ENCODE results near the gene PCK2. TPM values are rescaled to one million over a fixed set of nuclear protein-coding genes. Genes with fewer than 3 reads are reported as not detected.

Gene PCK2
- total and polyA plus RNA-seq, 2 of the 13 experiments (the other 11 are each of a cell fraction or from before 2014, with no cell fraction given) = 129 to 272 TPM

DNA sequence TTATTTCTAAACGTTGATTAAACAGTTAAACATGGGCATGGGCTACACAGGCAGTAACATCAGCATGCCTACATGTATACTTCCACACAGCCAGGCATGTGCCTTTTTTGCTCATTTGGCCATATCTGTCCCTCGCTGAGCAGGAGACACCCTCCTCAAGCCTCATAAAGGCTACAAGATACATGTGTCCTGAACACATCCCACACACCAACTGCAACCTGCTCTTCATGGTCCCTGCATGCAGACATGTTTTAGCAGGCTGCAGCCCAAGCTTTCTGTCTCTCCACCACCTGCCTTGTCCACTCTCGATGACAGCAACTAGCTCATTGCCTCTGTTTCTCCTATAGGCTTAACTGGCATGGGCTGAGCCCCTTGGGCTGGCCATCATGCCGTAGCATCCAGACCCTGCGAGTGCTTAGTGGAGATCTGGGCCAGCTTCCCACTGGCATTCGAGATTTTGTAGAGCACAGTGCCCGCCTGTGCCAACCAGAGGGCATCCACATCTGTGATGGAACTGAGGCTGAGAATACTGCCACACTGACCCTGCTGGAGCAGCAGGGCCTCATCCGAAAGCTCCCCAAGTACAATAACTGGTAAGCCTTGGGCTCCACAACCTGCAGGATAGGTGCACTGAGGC, 2.6 kb downstream of the PCK2 start (continued):
- TF ChIP-seq, protein P1, sequence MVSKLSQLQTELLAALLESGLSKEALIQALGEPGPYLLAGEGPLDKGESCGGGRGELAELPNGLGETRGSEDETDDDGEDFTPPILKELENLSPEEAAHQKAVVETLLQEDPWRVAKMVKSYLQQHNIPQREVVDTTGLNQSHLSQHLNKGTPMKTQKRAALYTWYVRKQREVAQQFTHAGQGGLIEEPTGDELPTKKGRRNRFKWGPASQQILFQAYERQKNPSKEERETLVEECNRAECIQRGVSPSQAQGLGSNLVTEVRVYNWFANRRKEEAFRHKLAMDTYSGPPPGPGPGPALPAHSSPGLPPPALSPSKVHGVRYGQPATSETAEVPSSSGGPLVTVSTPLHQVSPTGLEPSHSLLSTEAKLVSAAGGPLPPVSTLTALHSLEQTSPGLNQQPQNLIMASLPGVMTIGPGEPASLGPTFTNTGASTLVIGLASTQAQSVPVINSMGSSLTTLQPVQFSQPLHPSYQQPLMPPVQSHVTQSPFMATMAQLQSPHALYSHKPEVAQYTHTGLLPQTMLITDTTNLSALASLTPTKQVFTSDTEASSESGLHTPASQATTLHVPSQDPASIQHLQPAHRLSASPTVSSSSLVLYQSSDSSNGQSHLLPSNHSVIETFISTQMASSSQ (IDR thresholded peaks at IDR 0.05; ENCODE audit: low read depth) = no peak
- TF ChIP-seq, protein P1 (CRISPR knock-in tag; IDR thresholded peaks at IDR 0.05; ENCODE audit: borderline replicate concordance) = no peak
- TF ChIP-seq, protein P2, sequence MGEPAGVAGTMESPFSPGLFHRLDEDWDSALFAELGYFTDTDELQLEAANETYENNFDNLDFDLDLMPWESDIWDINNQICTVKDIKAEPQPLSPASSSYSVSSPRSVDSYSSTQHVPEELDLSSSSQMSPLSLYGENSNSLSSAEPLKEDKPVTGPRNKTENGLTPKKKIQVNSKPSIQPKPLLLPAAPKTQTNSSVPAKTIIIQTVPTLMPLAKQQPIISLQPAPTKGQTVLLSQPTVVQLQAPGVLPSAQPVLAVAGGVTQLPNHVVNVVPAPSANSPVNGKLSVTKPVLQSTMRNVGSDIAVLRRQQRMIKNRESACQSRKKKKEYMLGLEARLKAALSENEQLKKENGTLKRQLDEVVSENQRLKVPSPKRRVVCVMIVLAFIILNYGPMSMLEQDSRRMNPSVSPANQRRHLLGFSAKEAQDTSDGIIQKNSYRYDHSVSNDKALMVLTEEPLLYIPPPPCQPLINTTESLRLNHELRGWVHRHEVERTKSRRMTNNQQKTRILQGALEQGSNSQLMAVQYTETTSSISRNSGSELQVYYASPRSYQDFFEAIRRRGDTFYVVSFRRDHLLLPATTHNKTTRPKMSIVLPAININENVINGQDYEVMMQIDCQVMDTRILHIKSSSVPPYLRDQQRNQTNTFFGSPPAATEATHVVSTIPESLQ (CRISPR knock-in tag; conservative IDR thresholded peaks at IDR 0.05) = no peak
- TF ChIP-seq NFE2 (CRISPR knock-in tag; IDR thresholded peaks at IDR 0.05) = no peak
